HG02610 (cell line): ENCODE measurements around the gene ASL.
A peak's percentile ranks its signal among the peaks of the same experiment; 100 is the strongest.
"Not testable (repeated sequence)": the region's sequence is repeated elsewhere in the genome, so short reads cannot be mapped to it uniquely, and the experiment has no call there.

ENCODE experiments used
- ATAC-seq: cut with Tn5 transposase; IDR thresholded peaks from one replicate; pipeline ENCODE4 v1.9.1; 2021; ENCODE audit warnings: mild to moderate bottlenecking, moderate library complexity; ENCODE audit not compliant: unreplicated experiment

ASL gene

GRCh38 chr7:66075590-66076461, at the start of gene ASL:
Gene ASL (plus strand): TSS chr7:66075819. CDS start chr7:66076082, 263 bp downstream.
- peak; percentile 99 for ATAC-seq

GRCh38 chr7:66028342-66028741, 47.3 kb upstream of the ASL start:
- not testable (repeated sequence) for ATAC-seq

- no peak for ATAC-seq
Observed at GRCh38 chr7:66033471-66034385, 41.9 kb upstream of the ASL start.

- ATAC-seq = not testable (repeated sequence)
Observed at GRCh38 chr7:66034436-66035010, 41.1 kb upstream of the ASL start.

GRCh38 chr7:66036382-66036781, 39.2 kb upstream of the ASL start:
- no peak for ATAC-seq

- no peak for ATAC-seq
Observed at GRCh38 chr7:66036788-66037187, 38.8 kb upstream of the ASL start.

GRCh38 chr7:66039094-66039670, 36.4 kb upstream of the ASL start:
- ATAC-seq = no peak

GRCh38 chr7:66043681-66044497, 31.7 kb upstream of the ASL start:
- peak; percentile 43 for ATAC-seq

GRCh38 chr7:66044498-66044854, 31.1 kb upstream of the ASL start:
- not testable (repeated sequence) for ATAC-seq

- ATAC-seq = no peak
Observed at GRCh38 chr7:66047426-66047825, 28.2 kb upstream of the ASL start.

GRCh38 chr7:66049886-66050285, 25.7 kb upstream of the ASL start:
- ATAC-seq = not testable (repeated sequence)

- ATAC-seq = no peak
Observed at GRCh38 chr7:66050337-66050957, 25.2 kb upstream of the ASL start.

- no peak for ATAC-seq
Observed at GRCh38 chr7:66050990-66051448, 24.6 kb upstream of the ASL start.

GRCh38 chr7:66052447-66052846, 23.2 kb upstream of the ASL start:
- no peak for ATAC-seq

- no peak for ATAC-seq
Observed at GRCh38 chr7:66054063-66054462, 21.6 kb upstream of the ASL start.

GRCh38 chr7:66055321-66055956, 20.2 kb upstream of the ASL start:
- peak; percentile 84 for ATAC-seq

- no peak for ATAC-seq
Observed at GRCh38 chr7:66060796-66061195, 14.8 kb upstream of the ASL start.

- ATAC-seq = no peak
Observed at GRCh38 chr7:66069732-66070131, 5.9 kb upstream of the ASL start.

GRCh38 chr7:66070222-66070621, 5.4 kb upstream of the ASL start:
- ATAC-seq = no peak
